Astrocyte (in vitro differentiated cells and primary cell): ENCODE measurements around the gene ZNF124.

Source experiments
- EZH2 ChIP-seq: IDR thresholded peaks from 2 replicates; pipeline ENCODE4 v1.6.1; 2012; ENCODE audit warnings: mild to moderate bottlenecking, low read length, inconsistent platforms; ENCODE audit not compliant: insufficient read depth
- TF ChIP-seq, protein P1 (sequence below): IDR thresholded peaks from 2 replicates; pipeline ENCODE4 v1.5.1; 2011; ENCODE audit warnings: low read depth, mild to moderate bottlenecking, inconsistent platforms, low read length, moderate library complexity; ENCODE audit not compliant: insufficient read depth

DNA sequence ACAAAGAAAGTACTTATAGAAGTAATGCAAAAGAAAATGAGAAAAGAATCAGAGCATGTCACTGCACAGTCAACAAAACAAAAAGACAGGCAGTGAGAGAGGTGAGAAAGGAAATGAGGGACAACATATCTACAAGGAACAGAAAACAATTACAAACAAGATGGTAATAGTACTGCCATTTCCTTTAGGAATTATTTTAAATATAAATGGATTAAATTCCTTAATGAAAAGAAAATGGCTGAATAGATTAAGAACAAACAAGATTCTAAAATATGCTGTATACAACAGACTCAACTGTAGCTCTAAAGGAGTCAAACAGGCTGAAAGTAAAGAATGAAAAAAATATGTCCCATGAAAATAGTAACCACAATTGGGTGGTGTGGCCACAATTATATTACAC, 22.1 kb upstream of the ZNF124 start:
- TF ChIP-seq, protein P1, sequence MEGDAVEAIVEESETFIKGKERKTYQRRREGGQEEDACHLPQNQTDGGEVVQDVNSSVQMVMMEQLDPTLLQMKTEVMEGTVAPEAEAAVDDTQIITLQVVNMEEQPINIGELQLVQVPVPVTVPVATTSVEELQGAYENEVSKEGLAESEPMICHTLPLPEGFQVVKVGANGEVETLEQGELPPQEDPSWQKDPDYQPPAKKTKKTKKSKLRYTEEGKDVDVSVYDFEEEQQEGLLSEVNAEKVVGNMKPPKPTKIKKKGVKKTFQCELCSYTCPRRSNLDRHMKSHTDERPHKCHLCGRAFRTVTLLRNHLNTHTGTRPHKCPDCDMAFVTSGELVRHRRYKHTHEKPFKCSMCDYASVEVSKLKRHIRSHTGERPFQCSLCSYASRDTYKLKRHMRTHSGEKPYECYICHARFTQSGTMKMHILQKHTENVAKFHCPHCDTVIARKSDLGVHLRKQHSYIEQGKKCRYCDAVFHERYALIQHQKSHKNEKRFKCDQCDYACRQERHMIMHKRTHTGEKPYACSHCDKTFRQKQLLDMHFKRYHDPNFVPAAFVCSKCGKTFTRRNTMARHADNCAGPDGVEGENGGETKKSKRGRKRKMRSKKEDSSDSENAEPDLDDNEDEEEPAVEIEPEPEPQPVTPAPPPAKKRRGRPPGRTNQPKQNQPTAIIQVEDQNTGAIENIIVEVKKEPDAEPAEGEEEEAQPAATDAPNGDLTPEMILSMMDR, result no peak
- no peak for TF ChIP-seq EZH2
